SK-N-MC (cell line): ENCODE results near the gene EFNA4.

Experiments used
- EZH2 ChIP-seq: fragments of 200-600 bp; sonication (generic); IDR thresholded peaks from one replicate; pipeline ENCODE4 v1.6.1; 2017; ENCODE audit warnings: antibody characterized with exemption
- FOXP2 ChIP-seq: optimal IDR thresholded peaks from 2 replicates; pipeline ENCODE3; 2011; ENCODE audit warnings: mild to moderate bottlenecking, moderate library complexity; ENCODE audit not compliant: insufficient read depth; ENCODE audit errors: extremely low read length, control extremely low read depth
- POLR2AphosphoS5 ChIP-seq: IDR thresholded peaks from 2 replicates; pipeline ENCODE4 v1.6.1; 2012; ENCODE audit warnings: mild to moderate bottlenecking, low read depth, low read length, borderline replicate concordance

- TF ChIP-seq POLR2AphosphoS5 (no peak), EZH2 (no peak), FOXP2 (no peak)
These were observed 15.6 kb downstream of the EFNA4 start for GRCh38 chr1:155079210-155079486.
